ENCODE measurements around the gene VPS45. TPM values are rescaled to one million over a fixed set of nuclear protein-coding genes. Genes with fewer than 3 reads are reported as not detected.

VPS45 gene
- total RNA-seq, 1 experiment from 2014 or later = 28.2 TPM

GRCh38 chr1:150062113-150062512 lies 5.5 kb upstream of the VPS45 start (continued):
- TF ChIP-seq RORB (CRISPR knock-in tag; IDR thresholded peaks at IDR 0.05) (no peak), TEAD4 (CRISPR knock-in tag; IDR thresholded peaks at IDR 0.05) (no peak)
- TF ChIP-seq, protein P1, sequence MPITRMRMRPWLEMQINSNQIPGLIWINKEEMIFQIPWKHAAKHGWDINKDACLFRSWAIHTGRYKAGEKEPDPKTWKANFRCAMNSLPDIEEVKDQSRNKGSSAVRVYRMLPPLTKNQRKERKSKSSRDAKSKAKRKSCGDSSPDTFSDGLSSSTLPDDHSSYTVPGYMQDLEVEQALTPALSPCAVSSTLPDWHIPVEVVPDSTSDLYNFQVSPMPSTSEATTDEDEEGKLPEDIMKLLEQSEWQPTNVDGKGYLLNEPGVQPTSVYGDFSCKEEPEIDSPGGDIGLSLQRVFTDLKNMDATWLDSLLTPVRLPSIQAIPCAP (CRISPR knock-in tag; IDR thresholded peaks at IDR 0.05) = no peak

DNA sequence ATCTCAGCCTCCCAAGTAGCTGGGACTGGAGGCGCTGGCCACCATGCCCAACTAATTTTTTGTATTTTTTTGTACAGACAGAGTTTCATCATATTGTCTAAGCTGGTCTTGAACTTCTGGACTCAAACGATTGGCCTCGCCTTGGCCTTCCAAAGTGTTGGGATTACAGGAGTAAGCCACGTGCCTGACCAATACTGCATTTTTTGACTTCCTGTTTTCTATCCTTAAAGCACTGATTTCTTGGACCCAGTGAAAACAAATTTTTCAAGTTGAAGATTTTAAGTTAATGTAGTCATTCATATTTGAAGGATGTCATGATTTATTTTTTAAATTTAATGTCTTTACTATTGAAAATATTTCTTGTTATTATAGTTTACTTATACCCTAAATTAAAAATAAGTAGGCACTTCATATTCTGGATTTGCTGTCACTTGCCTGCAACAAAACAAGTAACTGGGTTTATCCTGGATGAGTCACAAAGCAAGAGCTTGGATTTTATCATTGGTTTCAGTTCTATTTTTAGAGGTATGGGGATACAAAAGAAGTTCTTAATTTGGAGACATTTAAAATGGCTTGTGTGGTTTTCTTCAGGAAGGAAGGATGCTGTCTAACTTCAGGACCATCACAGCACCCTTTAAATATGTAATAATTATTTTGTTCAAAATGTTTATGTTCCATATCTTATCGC lies 2.2 kb upstream of the VPS45 start:
- Mint-ChIP-seq H3K4me1 (peaks cover 20% of the 10 kb centered on the region), H3K27ac (no peak overlapping the region), H3K4me3 (no peak overlapping the region), H3K27me3 (ENCODE audit: low read depth) (no peaks in the 10 kb centered on the region), H3K36me3 (peaks cover 13% of the 10 kb centered on the region), H3K9me3 (no peaks in the 10 kb centered on the region)
- ChIA-PET CTCF (interaction anchor here (1.3 to 1.4 kb wide), 2 partner anchors 101 to 122 kb away, joined by 3 read pairs; no protein-coding TSS in a partner anchor), POLR2A (no interaction called here)
- DNase-seq (ENCODE audit: low spot score) (no peak), ATAC-seq (no peak)
- TF ChIP-seq, protein P2, sequence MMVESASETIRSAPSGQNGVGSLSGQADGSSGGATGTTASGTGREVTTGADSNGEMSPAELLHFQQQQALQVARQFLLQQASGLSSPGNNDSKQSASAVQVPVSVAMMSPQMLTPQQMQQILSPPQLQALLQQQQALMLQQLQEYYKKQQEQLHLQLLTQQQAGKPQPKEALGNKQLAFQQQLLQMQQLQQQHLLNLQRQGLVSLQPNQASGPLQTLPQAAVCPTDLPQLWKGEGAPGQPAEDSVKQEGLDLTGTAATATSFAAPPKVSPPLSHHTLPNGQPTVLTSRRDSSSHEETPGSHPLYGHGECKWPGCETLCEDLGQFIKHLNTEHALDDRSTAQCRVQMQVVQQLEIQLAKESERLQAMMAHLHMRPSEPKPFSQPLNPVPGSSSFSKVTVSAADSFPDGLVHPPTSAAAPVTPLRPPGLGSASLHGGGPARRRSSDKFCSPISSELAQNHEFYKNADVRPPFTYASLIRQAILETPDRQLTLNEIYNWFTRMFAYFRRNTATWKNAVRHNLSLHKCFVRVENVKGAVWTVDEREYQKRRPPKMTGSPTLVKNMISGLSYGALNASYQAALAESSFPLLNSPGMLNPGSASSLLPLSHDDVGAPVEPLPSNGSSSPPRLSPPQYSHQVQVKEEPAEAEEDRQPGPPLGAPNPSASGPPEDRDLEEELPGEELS (CRISPR knock-in tag; IDR thresholded peaks at IDR 0.05) = no peak
- TF ChIP-seq ZNF416 (CRISPR knock-in tag; IDR thresholded peaks at IDR 0.05) (no peak), ZNF425 (CRISPR knock-in tag; conservative IDR thresholded peaks at IDR 0.05) (no peak), ZNF263 (CRISPR knock-in tag; IDR thresholded peaks at IDR 0.05; ENCODE audit: low read depth) (no peak), ZNF423 (CRISPR knock-in tag; IDR thresholded peaks at IDR 0.05) (no peak), SMAD4 (CRISPR knock-in tag; IDR thresholded peaks at IDR 0.05) (no peak)
- TF ChIP-seq, protein P3, sequence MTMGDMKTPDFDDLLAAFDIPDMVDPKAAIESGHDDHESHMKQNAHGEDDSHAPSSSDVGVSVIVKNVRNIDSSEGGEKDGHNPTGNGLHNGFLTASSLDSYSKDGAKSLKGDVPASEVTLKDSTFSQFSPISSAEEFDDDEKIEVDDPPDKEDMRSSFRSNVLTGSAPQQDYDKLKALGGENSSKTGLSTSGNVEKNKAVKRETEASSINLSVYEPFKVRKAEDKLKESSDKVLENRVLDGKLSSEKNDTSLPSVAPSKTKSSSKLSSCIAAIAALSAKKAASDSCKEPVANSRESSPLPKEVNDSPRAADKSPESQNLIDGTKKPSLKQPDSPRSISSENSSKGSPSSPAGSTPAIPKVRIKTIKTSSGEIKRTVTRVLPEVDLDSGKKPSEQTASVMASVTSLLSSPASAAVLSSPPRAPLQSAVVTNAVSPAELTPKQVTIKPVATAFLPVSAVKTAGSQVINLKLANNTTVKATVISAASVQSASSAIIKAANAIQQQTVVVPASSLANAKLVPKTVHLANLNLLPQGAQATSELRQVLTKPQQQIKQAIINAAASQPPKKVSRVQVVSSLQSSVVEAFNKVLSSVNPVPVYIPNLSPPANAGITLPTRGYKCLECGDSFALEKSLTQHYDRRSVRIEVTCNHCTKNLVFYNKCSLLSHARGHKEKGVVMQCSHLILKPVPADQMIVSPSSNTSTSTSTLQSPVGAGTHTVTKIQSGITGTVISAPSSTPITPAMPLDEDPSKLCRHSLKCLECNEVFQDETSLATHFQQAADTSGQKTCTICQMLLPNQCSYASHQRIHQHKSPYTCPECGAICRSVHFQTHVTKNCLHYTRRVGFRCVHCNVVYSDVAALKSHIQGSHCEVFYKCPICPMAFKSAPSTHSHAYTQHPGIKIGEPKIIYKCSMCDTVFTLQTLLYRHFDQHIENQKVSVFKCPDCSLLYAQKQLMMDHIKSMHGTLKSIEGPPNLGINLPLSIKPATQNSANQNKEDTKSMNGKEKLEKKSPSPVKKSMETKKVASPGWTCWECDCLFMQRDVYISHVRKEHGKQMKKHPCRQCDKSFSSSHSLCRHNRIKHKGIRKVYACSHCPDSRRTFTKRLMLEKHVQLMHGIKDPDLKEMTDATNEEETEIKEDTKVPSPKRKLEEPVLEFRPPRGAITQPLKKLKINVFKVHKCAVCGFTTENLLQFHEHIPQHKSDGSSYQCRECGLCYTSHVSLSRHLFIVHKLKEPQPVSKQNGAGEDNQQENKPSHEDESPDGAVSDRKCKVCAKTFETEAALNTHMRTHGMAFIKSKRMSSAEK (CRISPR knock-in tag; IDR thresholded peaks at IDR 0.05; ENCODE audit: borderline replicate concordance) = no peak
- TF ChIP-seq, protein P4, sequence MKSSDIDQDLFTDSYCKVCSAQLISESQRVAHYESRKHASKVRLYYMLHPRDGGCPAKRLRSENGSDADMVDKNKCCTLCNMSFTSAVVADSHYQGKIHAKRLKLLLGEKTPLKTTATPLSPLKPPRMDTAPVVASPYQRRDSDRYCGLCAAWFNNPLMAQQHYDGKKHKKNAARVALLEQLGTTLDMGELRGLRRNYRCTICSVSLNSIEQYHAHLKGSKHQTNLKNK (CRISPR knock-in tag; IDR thresholded peaks at IDR 0.05) = no peak
- TF ChIP-seq, protein P5, sequence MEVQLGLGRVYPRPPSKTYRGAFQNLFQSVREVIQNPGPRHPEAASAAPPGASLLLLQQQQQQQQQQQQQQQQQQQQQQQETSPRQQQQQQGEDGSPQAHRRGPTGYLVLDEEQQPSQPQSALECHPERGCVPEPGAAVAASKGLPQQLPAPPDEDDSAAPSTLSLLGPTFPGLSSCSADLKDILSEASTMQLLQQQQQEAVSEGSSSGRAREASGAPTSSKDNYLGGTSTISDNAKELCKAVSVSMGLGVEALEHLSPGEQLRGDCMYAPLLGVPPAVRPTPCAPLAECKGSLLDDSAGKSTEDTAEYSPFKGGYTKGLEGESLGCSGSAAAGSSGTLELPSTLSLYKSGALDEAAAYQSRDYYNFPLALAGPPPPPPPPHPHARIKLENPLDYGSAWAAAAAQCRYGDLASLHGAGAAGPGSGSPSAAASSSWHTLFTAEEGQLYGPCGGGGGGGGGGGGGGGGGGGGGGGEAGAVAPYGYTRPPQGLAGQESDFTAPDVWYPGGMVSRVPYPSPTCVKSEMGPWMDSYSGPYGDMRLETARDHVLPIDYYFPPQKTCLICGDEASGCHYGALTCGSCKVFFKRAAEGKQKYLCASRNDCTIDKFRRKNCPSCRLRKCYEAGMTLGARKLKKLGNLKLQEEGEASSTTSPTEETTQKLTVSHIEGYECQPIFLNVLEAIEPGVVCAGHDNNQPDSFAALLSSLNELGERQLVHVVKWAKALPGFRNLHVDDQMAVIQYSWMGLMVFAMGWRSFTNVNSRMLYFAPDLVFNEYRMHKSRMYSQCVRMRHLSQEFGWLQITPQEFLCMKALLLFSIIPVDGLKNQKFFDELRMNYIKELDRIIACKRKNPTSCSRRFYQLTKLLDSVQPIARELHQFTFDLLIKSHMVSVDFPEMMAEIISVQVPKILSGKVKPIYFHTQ (CRISPR knock-in tag; IDR thresholded peaks at IDR 0.05) = no peak
- TF ChIP-seq, protein P6, sequence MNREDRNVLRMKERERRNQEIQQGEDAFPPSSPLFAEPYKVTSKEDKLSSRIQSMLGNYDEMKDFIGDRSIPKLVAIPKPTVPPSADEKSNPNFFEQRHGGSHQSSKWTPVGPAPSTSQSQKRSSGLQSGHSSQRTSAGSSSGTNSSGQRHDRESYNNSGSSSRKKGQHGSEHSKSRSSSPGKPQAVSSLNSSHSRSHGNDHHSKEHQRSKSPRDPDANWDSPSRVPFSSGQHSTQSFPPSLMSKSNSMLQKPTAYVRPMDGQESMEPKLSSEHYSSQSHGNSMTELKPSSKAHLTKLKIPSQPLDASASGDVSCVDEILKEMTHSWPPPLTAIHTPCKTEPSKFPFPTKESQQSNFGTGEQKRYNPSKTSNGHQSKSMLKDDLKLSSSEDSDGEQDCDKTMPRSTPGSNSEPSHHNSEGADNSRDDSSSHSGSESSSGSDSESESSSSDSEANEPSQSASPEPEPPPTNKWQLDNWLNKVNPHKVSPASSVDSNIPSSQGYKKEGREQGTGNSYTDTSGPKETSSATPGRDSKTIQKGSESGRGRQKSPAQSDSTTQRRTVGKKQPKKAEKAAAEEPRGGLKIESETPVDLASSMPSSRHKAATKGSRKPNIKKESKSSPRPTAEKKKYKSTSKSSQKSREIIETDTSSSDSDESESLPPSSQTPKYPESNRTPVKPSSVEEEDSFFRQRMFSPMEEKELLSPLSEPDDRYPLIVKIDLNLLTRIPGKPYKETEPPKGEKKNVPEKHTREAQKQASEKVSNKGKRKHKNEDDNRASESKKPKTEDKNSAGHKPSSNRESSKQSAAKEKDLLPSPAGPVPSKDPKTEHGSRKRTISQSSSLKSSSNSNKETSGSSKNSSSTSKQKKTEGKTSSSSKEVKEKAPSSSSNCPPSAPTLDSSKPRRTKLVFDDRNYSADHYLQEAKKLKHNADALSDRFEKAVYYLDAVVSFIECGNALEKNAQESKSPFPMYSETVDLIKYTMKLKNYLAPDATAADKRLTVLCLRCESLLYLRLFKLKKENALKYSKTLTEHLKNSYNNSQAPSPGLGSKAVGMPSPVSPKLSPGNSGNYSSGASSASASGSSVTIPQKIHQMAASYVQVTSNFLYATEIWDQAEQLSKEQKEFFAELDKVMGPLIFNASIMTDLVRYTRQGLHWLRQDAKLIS (CRISPR knock-in tag; IDR thresholded peaks at IDR 0.05; ENCODE audit: borderline replicate concordance) = no peak

Data from WTC11 (cell line).